T-helper 1 cell treated with Interleukin-12 subunit alpha and Interleukin-12 subunit beta and Interleukin-4 antibody, amounts not matched to agents 30 μg/mL and 1 μg/mL, for 36 hours (primary cell): ENCODE data around the gene PTGDS.

ENCODE experiments used
- H3K27ac Mint-ChIP-seq: one replicate; pipeline ENCODE4 v1.8.0; 2021; ENCODE audit warnings: mild to moderate bottlenecking, mixed read lengths
- H3K27me3 Mint-ChIP-seq: one replicate; pipeline ENCODE4 v1.8.0; 2021; ENCODE audit warnings: low read depth, mixed read lengths
- H3K36me3 Mint-ChIP-seq: one replicate; pipeline ENCODE4 v1.8.0; 2021; ENCODE audit warnings: low read depth, mixed read lengths
- H3K4me1 Mint-ChIP-seq: one replicate; pipeline ENCODE4 v1.8.0; 2021; ENCODE audit warnings: low read depth, mixed read lengths
- H3K4me3 Mint-ChIP-seq: one replicate; pipeline ENCODE4 v1.8.0; 2021; ENCODE audit warnings: mild to moderate bottlenecking, moderate library complexity, mixed read lengths
- H3K9me3 Mint-ChIP-seq: one replicate; pipeline ENCODE4 v1.8.0; 2021; ENCODE audit warnings: mixed read lengths

The PTGDS gene

DNA sequence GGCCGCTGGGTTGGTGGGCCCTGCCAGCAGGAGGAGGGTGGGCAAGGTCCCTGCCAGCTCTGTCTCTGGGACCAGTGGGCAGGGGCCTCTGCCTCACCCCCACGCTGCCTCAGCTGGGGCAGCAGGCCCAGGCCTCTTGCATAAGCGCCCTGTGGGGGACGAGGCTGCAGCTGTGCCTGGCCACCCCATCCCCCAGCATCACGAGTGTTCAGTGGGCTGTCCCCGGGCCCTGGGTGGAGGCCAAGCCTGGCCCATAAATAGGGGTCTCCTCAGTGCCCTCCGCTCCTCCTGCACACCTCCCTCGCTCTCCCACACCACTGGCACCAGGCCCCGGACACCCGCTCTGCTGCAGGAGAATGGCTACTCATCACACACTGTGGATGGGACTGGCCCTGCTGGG, at the start of gene PTGDS:
Gene PTGDS, plus strand, starts transcription at position 282 of the 400 bp plus-strand sequence. Its CDS starts 75 bp downstream, at position 357.
- Mint-ChIP-seq H3K4me1 (peaks cover 3% of the 10 kb centered on the region), H3K27me3 (peaks cover 9% of the 10 kb centered on the region), H3K36me3 (no peaks in the 10 kb centered on the region), H3K9me3 (no peaks in the 10 kb centered on the region), H3K27ac (no peak within 1 kb of the TSS), H3K4me3 (no peak within 1 kb of the TSS)

DNA sequence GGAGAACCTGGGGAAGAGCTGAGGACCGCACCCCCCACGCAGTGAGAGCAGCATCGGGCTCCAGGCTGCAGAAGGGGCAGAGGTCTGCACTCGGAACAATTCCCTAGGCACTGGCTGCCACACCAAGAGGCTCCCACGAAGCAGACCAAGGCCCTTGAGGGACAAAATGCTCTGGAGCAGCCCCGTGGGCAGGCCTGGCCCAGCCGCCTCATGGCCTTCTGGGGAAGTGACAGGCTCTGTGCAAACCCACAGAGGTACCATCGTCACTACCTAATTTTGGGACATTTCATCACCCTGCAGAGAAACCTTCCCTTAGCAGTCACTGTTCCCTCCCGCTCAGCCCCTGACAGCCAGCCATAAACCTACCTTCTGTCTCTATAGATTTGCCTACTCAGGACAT, 48.7 kb upstream of the PTGDS start:
- Mint-ChIP-seq H3K27me3 (no peaks in the 10 kb centered on the region), H3K4me3 (no peak overlapping the region), H3K9me3 (no peaks in the 10 kb centered on the region), H3K36me3 (peaks cover 43% of the 10 kb centered on the region), H3K27ac (peak overlapping the region; percentile 3), H3K4me1 (peaks cover 12% of the 10 kb centered on the region)

DNA sequence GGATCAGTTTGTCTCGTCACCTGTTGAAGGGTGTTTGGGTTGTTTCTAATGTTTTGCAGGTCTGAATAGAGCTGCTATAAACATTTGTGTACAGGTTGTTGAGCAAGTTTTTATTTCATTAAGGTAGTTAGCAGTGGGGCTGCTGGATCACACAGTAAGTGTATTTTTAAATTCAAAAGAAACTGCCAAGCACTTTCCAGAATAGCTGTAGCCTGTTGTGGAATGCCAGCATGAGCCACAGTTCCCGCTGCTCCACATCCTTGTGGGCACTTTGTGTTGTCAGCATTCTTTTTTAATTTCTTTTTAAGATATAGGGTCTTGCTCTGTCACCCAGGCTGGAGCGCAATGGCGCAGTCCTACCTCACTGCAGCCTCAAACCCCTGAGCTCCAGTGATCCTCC, 47.3 kb upstream of the PTGDS start:
- H3K36me3 Mint-ChIP-seq, result peaks cover 46% of the 10 kb centered on the region
- H3K27me3 Mint-ChIP-seq, result no peaks in the 10 kb centered on the region
- no peaks in the 10 kb centered on the region for H3K9me3 Mint-ChIP-seq
- H3K4me1 Mint-ChIP-seq, result peaks cover 19% of the 10 kb centered on the region
- H3K4me3 Mint-ChIP-seq, result no peak overlapping the region
- H3K27ac Mint-ChIP-seq, result no peak overlapping the region

GRCh38 chr9:136931611-136932130, 45.6 kb upstream of the PTGDS start:
- Mint-ChIP-seq H3K4me1 (peaks cover 19% of the 10 kb centered on the region), H3K27me3 (no peaks in the 10 kb centered on the region), H3K36me3 (peaks cover 47% of the 10 kb centered on the region), H3K4me3 (no peak overlapping the region), H3K27ac (peak overlapping the region; percentile 18), H3K9me3 (no peaks in the 10 kb centered on the region)

DNA sequence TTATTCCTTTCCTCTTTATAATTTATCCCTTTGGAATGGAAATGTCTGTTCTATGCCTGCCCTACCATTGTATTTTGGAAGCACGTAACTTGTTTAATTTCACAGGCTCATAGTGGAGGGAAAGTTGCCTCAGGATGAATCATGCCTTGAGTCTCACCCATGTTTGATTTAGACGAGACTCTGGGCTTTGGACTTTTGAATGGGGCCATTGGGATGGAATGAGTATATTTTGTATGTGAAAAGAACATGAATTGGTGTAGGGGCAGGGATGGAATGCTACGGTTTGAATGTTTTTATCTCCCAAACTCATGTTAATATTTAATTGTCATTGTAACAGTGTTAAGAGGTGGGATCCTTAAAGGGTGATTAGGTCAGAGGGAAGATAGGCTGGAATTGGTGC, 43.0 kb upstream of the PTGDS start:
- H3K4me1 Mint-ChIP-seq, result peaks cover 16% of the 10 kb centered on the region
- H3K27ac Mint-ChIP-seq, result no peak overlapping the region
- H3K36me3 Mint-ChIP-seq, result peaks cover 38% of the 10 kb centered on the region
- H3K4me3 Mint-ChIP-seq, result no peak overlapping the region
- H3K27me3 Mint-ChIP-seq, result no peaks in the 10 kb centered on the region
- no peaks in the 10 kb centered on the region for H3K9me3 Mint-ChIP-seq

- H3K27ac Mint-ChIP-seq, result no peak overlapping the region
- no peaks in the 10 kb centered on the region for H3K9me3 Mint-ChIP-seq
- H3K4me3 Mint-ChIP-seq, result no peak overlapping the region
- H3K27me3 Mint-ChIP-seq, result no peaks in the 10 kb centered on the region
- H3K4me1 Mint-ChIP-seq, result peaks cover 16% of the 10 kb centered on the region
- peaks cover 33% of the 10 kb centered on the region for H3K36me3 Mint-ChIP-seq
Observed at GRCh38 chr9:136935651-136936050, 41.7 kb upstream of the PTGDS start.

DNA sequence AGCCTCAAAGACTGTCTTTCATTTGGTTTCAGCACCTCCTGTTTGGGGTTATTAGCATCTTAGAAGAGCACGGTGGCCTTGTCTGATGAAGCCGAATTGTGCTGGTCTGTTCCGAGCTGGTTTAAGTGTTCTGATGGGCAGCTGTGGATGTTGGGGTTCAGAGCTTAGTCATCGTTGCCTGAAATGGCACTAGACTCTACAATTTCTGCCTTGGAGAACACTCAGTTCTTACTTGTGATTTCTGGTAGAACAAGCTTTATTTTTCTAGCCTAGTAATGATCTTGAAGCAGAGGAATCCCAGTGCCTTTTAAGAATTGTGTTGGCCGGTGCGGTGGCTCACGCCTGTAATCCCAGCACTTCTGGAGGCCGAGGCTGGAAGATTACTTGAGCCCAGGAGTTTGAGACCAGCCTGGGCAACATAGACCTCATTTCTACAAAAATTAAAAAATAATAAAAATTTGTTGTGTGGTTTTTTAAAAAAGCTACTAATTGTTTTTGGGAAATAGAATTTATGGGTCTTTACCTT, 40.6 kb upstream of the PTGDS start:
- Mint-ChIP-seq H3K27me3 (no peaks in the 10 kb centered on the region), H3K4me3 (no peak overlapping the region), H3K36me3 (peaks cover 35% of the 10 kb centered on the region), H3K9me3 (no peaks in the 10 kb centered on the region), H3K4me1 (peaks cover 16% of the 10 kb centered on the region), H3K27ac (no peak overlapping the region)

GRCh38 chr9:136937186-136938001, 39.9 kb upstream of the PTGDS start:
- Mint-ChIP-seq H3K4me1 (peaks cover 12% of the 10 kb centered on the region), H3K36me3 (peaks cover 34% of the 10 kb centered on the region), H3K27ac (no peak overlapping the region), H3K27me3 (no peaks in the 10 kb centered on the region), H3K4me3 (no peak overlapping the region), H3K9me3 (no peaks in the 10 kb centered on the region)

GRCh38 chr9:136939431-136939995, 37.8 kb upstream of the PTGDS start:
- no peak overlapping the region for H3K4me3 Mint-ChIP-seq
- H3K4me1 Mint-ChIP-seq, result peaks cover 1% of the 10 kb centered on the region
- H3K27ac Mint-ChIP-seq, result no peak overlapping the region
- H3K27me3 Mint-ChIP-seq, result no peaks in the 10 kb centered on the region
- peaks cover 21% of the 10 kb centered on the region for H3K36me3 Mint-ChIP-seq
- H3K9me3 Mint-ChIP-seq, result no peaks in the 10 kb centered on the region

DNA sequence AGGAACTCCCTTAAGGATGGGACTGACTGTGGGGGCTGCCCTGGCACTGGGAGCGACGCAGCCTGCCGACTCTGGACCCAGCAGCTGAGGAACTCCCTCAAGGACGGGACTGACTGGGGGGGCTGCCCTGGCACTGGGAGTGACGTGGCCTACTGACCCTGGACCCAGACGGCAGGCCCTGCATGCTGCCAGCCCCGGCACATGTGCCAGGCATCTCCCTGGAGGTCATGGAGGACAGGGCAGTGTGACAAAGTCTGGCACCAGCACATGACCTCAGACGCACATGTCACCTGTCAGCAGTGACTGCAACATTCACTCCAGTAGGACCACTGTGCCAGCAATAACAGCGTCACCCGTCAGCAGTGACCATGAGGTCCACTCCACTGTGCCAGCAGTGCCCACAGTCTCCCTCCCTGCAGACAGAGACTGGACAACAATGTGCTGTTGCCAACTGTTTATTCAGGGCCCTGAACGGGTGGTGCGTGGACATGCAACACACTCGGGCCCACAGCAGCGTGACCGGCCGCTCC, 37.2 kb upstream of the PTGDS start:
- H3K4me1 Mint-ChIP-seq, result peaks cover 3% of the 10 kb centered on the region
- H3K36me3 Mint-ChIP-seq, result peaks cover 19% of the 10 kb centered on the region
- no peaks in the 10 kb centered on the region for H3K27me3 Mint-ChIP-seq
- H3K27ac Mint-ChIP-seq, result no peak overlapping the region
- no peak overlapping the region for H3K4me3 Mint-ChIP-seq
- H3K9me3 Mint-ChIP-seq, result no peaks in the 10 kb centered on the region

GRCh38 chr9:136940526-136941230, 36.6 kb upstream of the PTGDS start:
- Mint-ChIP-seq H3K9me3 (no peaks in the 10 kb centered on the region), H3K4me1 (peaks cover 3% of the 10 kb centered on the region), H3K4me3 (no peak overlapping the region), H3K27me3 (no peaks in the 10 kb centered on the region), H3K36me3 (peaks cover 17% of the 10 kb centered on the region), H3K27ac (no peak overlapping the region)

DNA sequence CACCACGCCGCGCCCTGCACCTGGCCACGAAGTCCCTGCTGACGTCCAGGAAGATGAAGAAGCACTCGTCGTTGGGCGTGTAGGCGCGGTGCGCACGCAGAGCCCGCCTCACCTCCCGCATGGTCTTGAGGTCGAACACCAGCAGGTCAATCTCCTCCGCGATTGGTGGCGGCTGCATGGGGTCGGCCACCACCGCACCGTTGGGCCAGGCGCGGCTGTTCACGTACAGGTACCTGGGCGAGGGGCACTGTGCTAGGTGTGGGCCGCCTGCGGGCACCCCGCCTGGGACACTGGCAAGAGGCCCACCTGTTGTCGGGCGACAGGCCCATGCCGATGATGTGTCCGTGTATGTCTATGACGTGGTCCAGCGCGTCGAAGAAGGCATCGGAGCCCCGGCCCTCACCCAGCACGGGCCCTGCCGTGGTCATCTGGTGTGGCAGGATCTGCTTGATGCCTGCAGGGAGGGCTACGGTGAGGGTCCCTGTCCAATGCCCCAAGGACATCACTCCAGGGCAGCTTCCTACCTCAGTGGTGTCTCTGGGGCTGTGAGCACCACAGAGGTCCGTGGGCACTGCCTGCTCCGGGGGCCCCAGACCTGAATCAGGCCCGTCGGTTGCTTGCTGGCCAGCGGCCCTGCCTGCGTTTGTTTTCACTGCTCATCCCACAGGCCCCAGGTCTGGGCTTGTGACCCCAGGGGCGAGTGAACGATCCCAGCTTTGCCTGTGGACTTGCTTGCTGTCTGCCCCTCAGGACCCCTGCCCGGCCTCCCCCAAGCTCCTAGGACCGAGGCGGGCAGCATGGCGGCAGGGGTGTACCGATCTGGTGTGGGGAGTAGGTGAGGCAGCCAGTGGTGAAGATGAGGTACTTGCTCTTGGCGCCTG, 35.8 kb upstream of the PTGDS start:
- Mint-ChIP-seq H3K36me3 (peaks cover 16% of the 10 kb centered on the region), H3K27ac (peak overlapping the region; percentile 20), H3K4me1 (peaks cover 3% of the 10 kb centered on the region), H3K27me3 (no peaks in the 10 kb centered on the region), H3K9me3 (no peaks in the 10 kb centered on the region), H3K4me3 (no peak overlapping the region)

DNA sequence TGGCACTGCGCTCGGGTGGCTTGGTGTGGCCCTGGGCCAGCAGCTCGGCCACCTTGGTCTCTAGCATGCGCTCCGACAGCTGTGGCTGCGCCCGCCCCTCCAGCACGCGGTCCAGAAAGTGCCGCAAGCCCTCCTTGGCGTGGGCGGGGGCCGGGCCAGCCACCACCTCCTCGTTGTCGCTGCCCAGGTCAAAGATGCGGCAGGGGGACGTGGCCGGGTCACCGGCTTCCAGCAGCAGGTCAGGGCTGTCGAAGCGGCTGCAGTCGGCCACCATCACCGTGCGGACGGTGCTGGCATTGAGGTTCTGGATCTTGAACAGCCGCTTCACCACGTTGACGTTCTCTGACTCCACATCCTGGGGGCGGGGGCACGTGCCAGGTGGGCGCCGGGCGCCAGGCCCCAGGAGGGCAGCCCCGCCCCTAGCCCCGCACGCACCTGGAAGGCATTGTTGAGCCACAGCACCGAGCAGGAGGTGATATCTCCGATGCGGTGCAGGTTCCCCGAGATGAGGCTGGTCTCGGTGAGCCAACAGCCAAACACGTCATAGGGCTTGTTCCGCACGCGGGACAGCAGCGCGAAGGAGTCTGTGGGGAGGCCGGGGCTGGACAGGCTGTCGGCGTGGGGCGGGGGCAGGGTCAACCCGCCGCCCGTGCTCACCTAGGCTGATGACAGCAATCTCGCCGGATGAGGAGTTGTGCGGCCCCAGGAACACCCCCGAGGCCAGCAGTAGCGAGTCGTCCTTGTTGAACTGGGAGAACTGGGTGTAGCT, 35.0 kb upstream of the PTGDS start:
- peak overlapping the region; percentile 20 for H3K27ac Mint-ChIP-seq
- H3K4me3 Mint-ChIP-seq, result peak overlapping the region; percentile 61
- H3K9me3 Mint-ChIP-seq, result no peaks in the 10 kb centered on the region

More for the DNA sequence above, 35.0 kb upstream of the PTGDS start:
- H3K36me3 Mint-ChIP-seq, result peaks cover 15% of the 10 kb centered on the region
- peaks cover 3% of the 10 kb centered on the region for H3K4me1 Mint-ChIP-seq
- H3K27me3 Mint-ChIP-seq, result no peaks in the 10 kb centered on the region
